OCI-LY3 (cell line): ENCODE results near the gene RAET1L.
"Not testable (repeated sequence)": the region's sequence is repeated elsewhere in the genome, so short reads cannot be mapped to it uniquely, and the experiment has no call there.

ENCODE experiments used
- H2AFZ ChIP-seq: fragments of 200-600, 300-600 bp; shearing (Covaris generic); 2 replicates; pipeline ENCODE4 v1.6.0; 2014; ENCODE audit warnings: antibody characterized with exemption, low read depth, low read length
- H3K27ac ChIP-seq: fragments of 200-600, 300-600 bp; sonication (generic); 2 replicates; pipeline ENCODE4 v1.5.1; 2014; ENCODE audit warnings: mild to moderate bottlenecking, low read length, moderate library complexity, mixed read lengths
- H3K27me3 ChIP-seq: fragments of 200-600, 300-600 bp; sonication (generic); 2 replicates; pipeline ENCODE4 v1.6.1; 2014; ENCODE audit warnings: low read depth, low read length, mixed read lengths
- H3K36me3 ChIP-seq: fragments of 200-600, 300-600 bp; sonication (generic); replicated peaks from 2 replicates; pipeline ENCODE3; 2014; ENCODE audit warnings: low read depth, low read length, mixed read lengths
- H3K4me1 ChIP-seq: fragments of 300-600, 200-600 bp; sonication (generic); 2 replicates; pipeline ENCODE4 v1.6.1; 2014; ENCODE audit warnings: low read length, mixed read lengths
- H3K4me2 ChIP-seq: fragments of 200-600, 300-600 bp; sonication (generic); 2 replicates; pipeline ENCODE4 v1.6.1; 2014; ENCODE audit warnings: low read length, mixed read lengths
- H3K4me3 ChIP-seq: fragments of 300-600, 200-600 bp; sonication (generic); 2 replicates; pipeline ENCODE4 v1.5.1; 2014; ENCODE audit warnings: antibody characterized with exemption, mild to moderate bottlenecking, low read length, moderate library complexity
- H3K79me2 ChIP-seq: fragments of 300-600, 200-600 bp; shearing (Covaris generic); 2 replicates; pipeline ENCODE4 v1.6.1; 2014; ENCODE audit warnings: mild to moderate bottlenecking, low read length, mixed read lengths
- H3K9ac ChIP-seq: fragments of 300-600, 200-600 bp; shearing (Covaris generic); 2 replicates; pipeline ENCODE4 v1.6.0; 2014; ENCODE audit warnings: mild to moderate bottlenecking, low read length, moderate library complexity
- H3K9me3 ChIP-seq: fragments of 200-600, 300-600 bp; shearing (Covaris generic); 2 replicates; pipeline ENCODE4 v1.6.1; 2014; ENCODE audit warnings: low read length, mixed read lengths; ENCODE audit not compliant: insufficient read depth
- H4K20me1 ChIP-seq: fragments of 200-600, 300-600 bp; sonication (generic); 2 replicates; pipeline ENCODE4 v1.6.1; 2016; ENCODE audit warnings: low read length, mixed read lengths; ENCODE audit not compliant: insufficient read depth
- CTCF ChIP-seq: fragments of 200-600, 300-600 bp; sonication (generic); IDR thresholded peaks from 2 replicates; pipeline ENCODE4 v1.5.1; 2014; ENCODE audit warnings: antibody characterized with exemption, low read length, low read depth
- EZH2phosphoT487 ChIP-seq: fragments of 200-600 bp; shearing (Covaris generic); IDR thresholded peaks from 2 replicates; pipeline ENCODE4 v1.6.1; 2018; ENCODE audit warnings: antibody characterized with exemption, mixed run types, low read depth

Gene RAET1L

GRCh38 chr6:150065083-150065482 lies 39.8 kb upstream of the RAET1L start:
- Histone ChIP-seq H3K4me3 (no peak overlapping the region), H3K27ac (no peak overlapping the region), H3K27me3 (0 out of 2 replicates have a peak, but pooled peaks cover 3% of the 10 kb centered on the region), H3K79me2 (no peaks in the 10 kb centered on the region), H3K9ac (no peak overlapping the region), H3K36me3 (no peaks in the 10 kb centered on the region), H3K4me1 (peaks cover 14% of the 10 kb centered on the region), H3K4me2 (no peak overlapping the region), H2AFZ (no peak overlapping the region), H3K9me3 (no peaks in the 10 kb centered on the region), H4K20me1 (no peaks in the 10 kb centered on the region)
- no peak for TF ChIP-seq EZH2phosphoT487
- TF ChIP-seq CTCF: no peak

GRCh38 chr6:150063640-150064039 lies 38.3 kb upstream of the RAET1L start:
- no peak overlapping the region for H3K4me2 ChIP-seq
- H3K36me3 ChIP-seq: no peaks in the 10 kb centered on the region
- TF ChIP-seq CTCF: no peak
- no peak for TF ChIP-seq EZH2phosphoT487
- H3K27ac ChIP-seq: no peak overlapping the region
- no peak overlapping the region for H3K4me3 ChIP-seq
- no peak overlapping the region for H3K9ac ChIP-seq
- H4K20me1 ChIP-seq: no peaks in the 10 kb centered on the region
- H3K9me3 ChIP-seq: no peaks in the 10 kb centered on the region
- H3K4me1 ChIP-seq: peaks cover 16% of the 10 kb centered on the region
- no peaks in the 10 kb centered on the region for H3K79me2 ChIP-seq
- H2AFZ ChIP-seq: no peak overlapping the region
- 0 out of 2 replicates have a peak, but pooled peaks cover 3% of the 10 kb centered on the region for H3K27me3 ChIP-seq

- H3K27ac ChIP-seq, H3K9ac ChIP-seq, H3K36me3 ChIP-seq, H3K9me3 ChIP-seq, H3K79me2 ChIP-seq, H2AFZ ChIP-seq, H3K4me3 ChIP-seq, H3K27me3 ChIP-seq, H4K20me1 ChIP-seq: not testable (repeated sequence)
- H3K4me1 ChIP-seq: peaks cover 12% of the 10 kb centered on the region
- peak overlapping the region; percentile 43 for H3K4me2 ChIP-seq
Observed at GRCh38 chr6:150059973-150060372, 34.6 kb upstream of the RAET1L start.

GRCh38 chr6:150058986-150059385 lies 33.7 kb upstream of the RAET1L start:
- Histone ChIP-seq H4K20me1 (no peaks in the 10 kb centered on the region), H3K27ac (no peak overlapping the region), H3K79me2 (no peaks in the 10 kb centered on the region), H3K36me3 (no peaks in the 10 kb centered on the region), H3K27me3 (peaks cover 12% of the 10 kb centered on the region), H3K9me3 (no peaks in the 10 kb centered on the region), H3K4me2 (no peak overlapping the region), H3K4me1 (peaks cover 12% of the 10 kb centered on the region), H2AFZ (no peak overlapping the region), H3K4me3 (no peak overlapping the region), H3K9ac (no peak overlapping the region)
- no peak for TF ChIP-seq CTCF
- TF ChIP-seq EZH2phosphoT487: no peak
